UCSD-AML1 (cell line): Measurements from ENCODE around the gene EFHC2.

Experiments
- DNase-seq: peaks from one replicate; lab custom pipeline; 2025; ENCODE audit not compliant: unreplicated experiment; lab: John Stamatoyannopoulos, UW

EFHC2 gene

DNA sequence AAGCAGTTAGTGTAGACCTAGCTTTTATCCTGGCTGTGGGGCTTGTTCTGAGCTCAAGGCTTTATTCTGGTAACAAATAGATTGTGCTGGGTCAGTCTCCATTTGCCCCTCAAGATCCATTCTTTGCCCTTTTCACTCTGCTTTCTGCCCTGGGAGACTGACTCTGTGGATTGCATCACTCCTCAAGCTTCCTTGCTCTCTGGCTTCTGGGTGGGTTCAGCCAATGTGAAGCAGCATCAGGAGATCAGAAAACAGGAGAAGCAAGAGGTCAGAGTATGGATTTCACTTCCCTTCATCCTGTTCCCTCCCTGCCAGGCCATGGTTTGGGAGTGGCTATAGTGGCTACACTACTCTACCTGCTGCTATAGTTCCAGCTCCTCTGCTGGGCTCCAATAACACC, 186.2 kb downstream of the EFHC2 start:
- no peak for DNase-seq

DNA sequence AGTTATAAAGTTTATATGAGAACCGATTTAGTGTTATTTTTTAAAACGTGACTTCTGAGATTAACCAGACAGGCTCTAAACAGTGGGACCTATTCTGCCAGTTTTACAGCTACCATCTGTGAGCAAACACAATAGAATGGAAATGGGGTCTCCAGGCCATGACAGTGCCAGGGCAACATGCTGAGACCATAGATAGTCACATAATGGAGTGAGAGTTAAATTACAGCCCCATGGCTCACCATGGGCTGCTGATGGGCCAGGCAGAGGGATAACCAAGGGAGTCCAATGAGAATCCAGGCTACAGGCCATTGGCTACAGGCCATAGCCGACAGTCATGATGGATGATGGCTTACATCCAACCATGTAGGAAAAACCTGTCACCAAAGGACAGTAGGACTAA, 186.7 kb downstream of the EFHC2 start:
- DNase-seq: no peak

DNA sequence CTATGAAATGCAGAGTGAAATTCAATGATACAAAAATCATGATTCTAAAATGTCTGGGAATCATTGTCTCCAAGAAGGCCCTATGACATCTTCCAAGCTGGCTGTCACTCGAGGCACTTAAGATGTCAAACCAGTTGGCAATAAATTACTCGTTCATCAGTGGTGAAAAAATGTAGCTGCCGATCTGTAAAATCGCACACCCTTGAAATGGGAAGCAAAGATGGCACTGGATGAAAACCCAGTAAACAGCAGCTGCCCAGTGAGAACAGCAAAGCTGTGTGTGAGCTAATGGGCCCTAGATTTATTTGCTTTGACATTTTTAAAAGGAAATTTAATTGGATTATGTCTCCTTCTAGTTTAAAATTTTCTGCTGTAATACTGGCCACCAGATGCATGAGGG, 188.3 kb downstream of the EFHC2 start:
- DNase-seq: no peak

DNA sequence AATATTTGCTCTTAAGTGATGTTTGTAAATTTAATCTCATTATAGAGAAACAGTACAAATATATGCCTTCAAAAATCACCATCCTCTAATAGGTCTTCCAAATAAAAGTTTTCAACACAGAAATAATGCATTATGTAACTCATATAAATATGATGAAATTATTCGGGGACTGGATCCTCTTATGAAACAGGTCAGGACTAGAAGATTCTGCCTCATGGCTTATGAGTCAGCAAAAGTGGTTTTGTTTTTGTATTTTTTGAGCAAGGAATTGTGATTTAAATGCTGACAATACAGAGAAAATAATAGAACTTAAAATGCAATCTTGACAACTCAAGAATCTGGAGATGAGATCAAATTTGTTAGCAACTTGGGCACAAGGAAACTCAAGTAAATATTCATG, 190.6 kb downstream of the EFHC2 start:
- no peak for DNase-seq

DNA sequence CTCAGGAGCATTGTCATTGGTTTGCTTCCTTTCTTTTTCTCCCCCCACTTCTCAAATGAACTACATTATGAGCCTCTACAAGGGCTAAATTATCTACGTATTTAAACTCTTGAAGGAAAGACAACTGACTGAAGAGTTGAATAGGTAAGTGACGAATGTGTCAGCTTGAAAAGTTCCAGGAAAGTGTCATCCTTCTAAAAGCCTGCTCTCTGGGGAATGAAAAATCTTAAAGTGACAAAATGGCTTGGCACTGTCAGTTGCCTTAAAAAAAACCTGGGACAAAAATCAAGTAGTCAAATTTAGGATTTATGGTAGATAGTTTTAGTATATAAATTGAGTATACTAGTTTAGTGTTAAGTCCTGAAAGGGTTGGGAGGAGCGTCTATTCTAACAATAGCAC, 196.3 kb downstream of the EFHC2 start:
- DNase-seq: no peak

DNA sequence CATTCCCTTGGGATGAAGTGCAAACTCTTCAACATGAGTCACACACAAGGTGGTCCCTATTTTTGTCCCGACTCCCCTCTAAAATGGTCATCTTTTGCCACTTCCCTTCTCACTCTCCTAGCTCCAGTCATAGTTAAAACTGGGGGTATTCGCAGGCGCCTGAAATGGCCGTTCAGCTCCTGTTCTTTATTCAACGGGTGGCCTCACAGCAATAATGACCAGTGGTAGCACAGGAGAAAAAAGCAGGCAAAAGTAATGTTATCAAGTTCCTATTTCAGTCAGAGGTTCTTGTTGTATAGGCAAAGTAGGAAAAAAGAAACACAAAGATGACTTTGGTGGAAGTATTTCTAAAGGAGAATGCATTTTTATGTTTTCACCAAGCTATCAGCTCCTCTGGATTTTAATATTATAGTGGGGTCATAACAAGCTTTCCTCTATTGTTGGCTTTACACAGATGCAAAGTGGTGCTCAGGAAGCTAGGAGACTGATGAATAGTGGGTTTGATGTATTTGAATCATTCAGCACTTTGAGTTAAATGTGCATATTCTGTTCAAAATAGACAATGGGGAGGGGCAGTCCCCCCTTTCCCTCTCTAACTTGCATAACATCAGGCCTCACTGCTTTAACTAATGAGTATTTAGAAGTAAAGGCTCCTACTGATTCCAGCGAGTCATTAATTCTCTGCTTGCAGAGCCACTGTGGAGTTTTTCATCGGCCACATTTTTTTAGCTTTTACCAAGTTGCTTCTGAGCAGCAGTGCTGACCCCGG, 199.1 kb downstream of the EFHC2 start:
- no peak for DNase-seq

DNA sequence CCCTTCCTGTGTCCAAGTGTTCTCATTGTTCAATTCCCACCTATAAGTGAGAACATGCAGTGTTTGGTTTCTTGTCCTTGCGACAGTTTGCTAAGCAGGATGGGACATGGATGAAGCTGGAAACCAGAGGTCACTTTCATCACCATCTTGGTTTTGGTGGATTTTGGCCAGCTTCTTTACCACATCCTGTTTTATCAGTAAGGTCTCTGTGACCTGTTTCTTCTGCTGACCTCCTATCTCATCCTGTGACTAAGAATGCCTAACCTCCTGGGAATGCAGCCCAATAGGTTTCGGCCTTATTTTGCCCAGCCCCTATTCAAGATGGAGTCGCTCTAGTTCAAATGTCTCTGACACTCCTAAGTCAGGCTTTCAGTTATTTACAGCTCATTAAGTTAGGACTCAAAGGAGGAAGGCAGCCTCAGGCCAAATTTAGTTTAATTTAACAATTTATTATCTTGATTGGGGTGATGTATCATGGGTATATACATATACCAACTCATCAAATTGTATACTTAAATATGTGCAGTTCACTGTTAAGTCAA, 200.3 kb downstream of the EFHC2 start:
- DNase-seq: no peak

DNA sequence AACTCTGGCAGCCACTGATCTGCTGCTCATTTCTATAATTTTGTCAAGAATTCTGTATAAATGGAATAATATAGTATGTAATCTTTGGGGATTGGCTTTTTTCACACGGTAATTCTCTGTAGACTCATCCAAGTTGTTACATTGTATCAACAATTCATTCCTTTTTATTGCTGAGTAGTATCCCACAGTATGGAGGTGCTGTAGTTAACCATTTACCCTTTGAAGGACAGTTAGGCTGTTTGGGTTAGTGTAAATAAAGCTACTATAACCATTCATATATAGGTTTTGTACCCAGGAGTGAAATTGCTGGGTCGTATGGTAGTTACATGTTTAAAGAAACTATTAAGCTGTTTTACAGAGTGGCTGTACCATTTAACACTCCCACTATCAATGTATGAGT, 213.3 kb downstream of the EFHC2 start:
- DNase-seq: no peak

DNA sequence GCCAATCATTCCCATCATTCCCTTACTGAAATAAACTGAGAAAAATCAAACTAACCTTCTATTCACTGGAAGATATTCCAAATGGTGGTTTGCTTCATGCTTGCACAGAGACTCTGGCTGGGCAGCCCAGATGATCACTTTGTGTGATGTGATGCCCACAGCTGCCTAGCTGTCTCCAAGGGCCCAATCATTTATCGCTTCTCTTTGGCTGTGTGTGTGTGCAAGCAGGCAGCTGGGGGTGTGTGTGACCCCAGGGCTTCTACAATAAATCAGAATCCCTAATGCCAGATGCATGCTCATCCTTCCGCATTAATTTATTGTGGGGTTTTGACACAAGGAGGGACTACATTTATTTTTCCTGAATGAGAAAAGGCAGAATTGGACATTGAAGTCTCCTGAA, 230.1 kb downstream of the EFHC2 start:
- DNase-seq: no peak

DNA sequence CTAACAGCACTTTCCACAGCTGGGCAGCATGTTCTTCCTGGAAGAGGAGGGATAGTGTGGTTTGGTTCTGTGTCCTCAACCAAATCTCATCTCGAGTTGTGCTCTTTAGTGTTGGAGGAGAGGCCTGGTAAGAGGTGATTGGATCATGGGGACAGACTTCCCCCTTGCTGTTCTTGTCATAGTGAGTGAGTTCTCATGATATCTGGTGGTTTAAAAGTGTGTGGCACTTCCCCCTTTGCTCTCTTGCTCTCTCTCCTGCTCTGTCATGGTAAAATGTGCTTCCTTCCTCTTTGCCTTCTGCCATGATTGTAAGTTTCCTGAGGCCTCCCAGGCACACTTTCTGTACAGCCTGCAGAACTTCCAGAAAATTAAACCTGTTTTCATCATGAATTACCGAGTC, 236.6 kb downstream of the EFHC2 start:
- no peak for DNase-seq

DNA sequence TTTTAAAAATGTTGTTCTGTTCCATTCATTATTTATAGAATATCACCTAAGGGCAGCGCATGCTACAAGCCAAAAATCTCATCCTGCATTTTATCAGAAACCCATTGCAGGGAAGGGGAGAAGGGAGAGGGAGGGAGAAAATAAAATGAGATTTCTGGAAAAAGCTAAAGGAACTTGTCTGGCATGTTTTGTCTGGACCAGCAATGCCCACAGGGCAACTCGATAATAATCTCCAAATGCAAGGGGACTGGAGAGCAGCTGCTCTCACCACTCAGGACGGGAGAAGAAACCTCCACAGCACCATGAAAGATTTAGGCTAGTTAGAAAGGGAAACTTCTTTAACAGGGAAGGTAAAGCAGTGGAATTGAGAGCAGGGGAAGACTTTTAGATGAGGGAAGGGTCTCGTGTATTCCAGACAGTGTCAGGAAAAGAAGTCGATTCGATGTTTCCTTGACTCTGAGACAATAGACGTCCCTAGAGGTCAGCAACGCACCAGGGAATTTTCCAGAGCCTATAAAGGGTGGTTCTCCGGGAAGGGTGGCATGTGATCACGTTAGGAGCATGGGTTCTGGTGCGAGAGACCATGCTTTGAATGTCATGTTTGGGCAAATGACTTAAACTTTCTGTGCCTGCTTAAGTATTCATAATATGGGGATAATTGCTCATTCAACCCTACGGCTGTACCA, 238.1 kb downstream of the EFHC2 start:
- no peak for DNase-seq

DNA sequence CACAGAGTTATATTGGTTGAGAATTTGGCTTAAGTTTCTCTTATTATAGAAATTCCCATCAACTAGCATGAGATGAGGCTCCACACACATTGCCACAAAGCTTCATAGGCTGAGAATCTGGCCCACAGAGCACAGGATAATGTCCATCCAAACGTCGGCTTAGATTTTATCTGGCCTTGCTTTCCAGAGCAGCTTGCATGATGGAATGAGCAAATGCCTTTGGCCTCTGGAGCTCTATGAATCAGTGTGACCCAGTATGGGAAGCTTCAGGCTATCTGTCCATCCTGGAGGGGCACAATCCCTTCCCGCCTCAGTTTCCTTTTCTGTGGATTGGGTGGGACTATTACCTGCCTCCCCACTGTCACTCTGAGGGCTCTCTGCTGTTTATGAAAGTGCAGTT, 238.8 kb downstream of the EFHC2 start:
- no peak for DNase-seq

DNA sequence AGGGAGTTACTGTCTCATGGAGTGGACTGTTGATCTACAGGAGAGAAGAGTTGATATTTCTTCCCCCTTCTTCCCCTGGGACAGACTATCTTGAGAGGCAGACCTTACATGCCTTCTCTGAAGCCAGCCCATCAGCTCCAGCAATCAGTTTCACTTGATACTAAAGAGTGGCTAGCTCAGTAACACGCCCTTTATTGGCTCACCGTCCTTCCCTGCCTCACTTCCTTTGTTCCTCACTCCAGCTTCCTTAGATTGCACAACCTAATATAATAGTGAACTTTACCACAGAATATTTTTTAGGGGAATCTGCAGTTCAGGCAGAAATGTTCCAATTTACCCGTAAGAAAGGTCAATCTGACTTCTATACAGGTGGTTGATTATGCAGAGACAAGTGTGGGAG, 242.2 kb downstream of the EFHC2 start:
- DNase-seq: no peak

DNA sequence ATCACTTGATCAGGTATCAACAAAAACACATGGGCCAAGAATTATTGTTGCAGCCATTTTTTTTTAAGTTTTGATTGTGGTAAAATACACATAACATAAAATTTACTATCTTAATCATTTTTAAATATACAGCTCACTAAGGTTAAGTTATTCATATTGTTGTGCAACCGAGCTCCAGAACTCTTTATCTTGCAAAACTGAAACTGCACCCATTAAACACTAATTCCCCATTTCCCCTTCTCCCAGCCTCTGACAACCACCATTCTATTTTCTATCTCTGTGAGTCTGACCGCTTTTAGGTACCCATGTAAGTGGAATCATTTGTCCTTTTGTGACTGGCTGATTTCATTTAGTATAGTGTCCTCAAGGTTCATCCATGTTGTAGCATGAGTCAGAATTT, 244.1 kb downstream of the EFHC2 start:
- DNase-seq: no peak
